A549 (cell line): ENCODE measurements around the gene PEAK3.
A peak's percentile ranks its signal among the peaks of the same experiment; 100 is the strongest.

Experiments used
- RARB ChIP-seq: fragments of 250-450 bp; sonication (Bioruptor Pico); IDR thresholded peaks from 2 replicates; pipeline ENCODE4 v1.8.0; 2021; ENCODE audit warnings: mild to moderate bottlenecking, moderate library complexity
- SMC3 ChIP-seq: fragments of >200 bp; sonication (Bioruptor Twin); formaldehyde crosslinking; IDR thresholded peaks from 3 replicates; pipeline ENCODE4 v1.6.1; 2018; ENCODE audit warnings: inconsistent platforms
- SREBF2 ChIP-seq: fragments of 450-650 bp; IDR thresholded peaks from 2 replicates; pipeline ENCODE4 v1.6.1; 2014; ENCODE audit warnings: mild to moderate bottlenecking, moderate library complexity
- TF ChIP-seq, protein P1 (sequence below): fragments of >200 bp; sonication (Bioruptor Twin); formaldehyde crosslinking; IDR thresholded peaks from 3 replicates; pipeline ENCODE4 v1.5.1; 2016
- TF ChIP-seq, protein P2 (sequence below): fragments of 200-600 bp; sonication (generic); IDR thresholded peaks from 2 replicates; pipeline ENCODE4 v1.6.1; 2016; ENCODE audit warnings: antibody characterized with exemption, mild to moderate bottlenecking, moderate library complexity

DNA sequence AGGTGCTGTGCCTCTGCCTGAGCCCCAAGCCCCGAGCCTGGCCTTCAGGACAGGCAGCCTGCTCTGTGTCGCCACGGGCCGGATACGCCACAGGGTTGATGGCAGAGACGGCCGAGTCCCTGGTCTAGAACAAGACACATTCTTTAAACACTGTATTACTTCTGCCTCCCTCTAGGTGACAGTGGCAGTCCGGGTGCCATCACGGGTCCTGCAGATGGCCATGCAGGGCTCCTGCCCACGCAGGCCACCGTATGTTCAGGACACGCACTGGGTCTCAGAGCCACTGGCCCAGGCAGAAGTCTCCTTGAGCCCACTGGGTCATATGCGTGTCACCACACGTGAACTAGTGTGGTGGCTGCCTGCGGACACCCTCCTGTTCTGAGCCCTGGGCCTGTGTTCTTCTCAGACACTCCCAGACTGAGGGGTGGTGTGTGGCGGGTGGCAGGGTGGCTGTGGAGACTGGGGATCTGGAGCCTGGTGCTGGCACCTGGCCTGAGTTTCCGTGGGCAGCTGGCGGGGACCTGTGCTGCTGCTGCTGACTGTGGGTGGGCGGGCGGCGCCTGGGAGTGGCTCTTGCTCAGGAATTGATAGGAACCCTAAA is 50.3 kb downstream of the PEAK3 start:
- TF ChIP-seq, protein P1, sequence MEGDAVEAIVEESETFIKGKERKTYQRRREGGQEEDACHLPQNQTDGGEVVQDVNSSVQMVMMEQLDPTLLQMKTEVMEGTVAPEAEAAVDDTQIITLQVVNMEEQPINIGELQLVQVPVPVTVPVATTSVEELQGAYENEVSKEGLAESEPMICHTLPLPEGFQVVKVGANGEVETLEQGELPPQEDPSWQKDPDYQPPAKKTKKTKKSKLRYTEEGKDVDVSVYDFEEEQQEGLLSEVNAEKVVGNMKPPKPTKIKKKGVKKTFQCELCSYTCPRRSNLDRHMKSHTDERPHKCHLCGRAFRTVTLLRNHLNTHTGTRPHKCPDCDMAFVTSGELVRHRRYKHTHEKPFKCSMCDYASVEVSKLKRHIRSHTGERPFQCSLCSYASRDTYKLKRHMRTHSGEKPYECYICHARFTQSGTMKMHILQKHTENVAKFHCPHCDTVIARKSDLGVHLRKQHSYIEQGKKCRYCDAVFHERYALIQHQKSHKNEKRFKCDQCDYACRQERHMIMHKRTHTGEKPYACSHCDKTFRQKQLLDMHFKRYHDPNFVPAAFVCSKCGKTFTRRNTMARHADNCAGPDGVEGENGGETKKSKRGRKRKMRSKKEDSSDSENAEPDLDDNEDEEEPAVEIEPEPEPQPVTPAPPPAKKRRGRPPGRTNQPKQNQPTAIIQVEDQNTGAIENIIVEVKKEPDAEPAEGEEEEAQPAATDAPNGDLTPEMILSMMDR: 0 out of 3 replicates have a peak, but pooled peaks have one; percentile 8
- TF ChIP-seq, protein P2, sequence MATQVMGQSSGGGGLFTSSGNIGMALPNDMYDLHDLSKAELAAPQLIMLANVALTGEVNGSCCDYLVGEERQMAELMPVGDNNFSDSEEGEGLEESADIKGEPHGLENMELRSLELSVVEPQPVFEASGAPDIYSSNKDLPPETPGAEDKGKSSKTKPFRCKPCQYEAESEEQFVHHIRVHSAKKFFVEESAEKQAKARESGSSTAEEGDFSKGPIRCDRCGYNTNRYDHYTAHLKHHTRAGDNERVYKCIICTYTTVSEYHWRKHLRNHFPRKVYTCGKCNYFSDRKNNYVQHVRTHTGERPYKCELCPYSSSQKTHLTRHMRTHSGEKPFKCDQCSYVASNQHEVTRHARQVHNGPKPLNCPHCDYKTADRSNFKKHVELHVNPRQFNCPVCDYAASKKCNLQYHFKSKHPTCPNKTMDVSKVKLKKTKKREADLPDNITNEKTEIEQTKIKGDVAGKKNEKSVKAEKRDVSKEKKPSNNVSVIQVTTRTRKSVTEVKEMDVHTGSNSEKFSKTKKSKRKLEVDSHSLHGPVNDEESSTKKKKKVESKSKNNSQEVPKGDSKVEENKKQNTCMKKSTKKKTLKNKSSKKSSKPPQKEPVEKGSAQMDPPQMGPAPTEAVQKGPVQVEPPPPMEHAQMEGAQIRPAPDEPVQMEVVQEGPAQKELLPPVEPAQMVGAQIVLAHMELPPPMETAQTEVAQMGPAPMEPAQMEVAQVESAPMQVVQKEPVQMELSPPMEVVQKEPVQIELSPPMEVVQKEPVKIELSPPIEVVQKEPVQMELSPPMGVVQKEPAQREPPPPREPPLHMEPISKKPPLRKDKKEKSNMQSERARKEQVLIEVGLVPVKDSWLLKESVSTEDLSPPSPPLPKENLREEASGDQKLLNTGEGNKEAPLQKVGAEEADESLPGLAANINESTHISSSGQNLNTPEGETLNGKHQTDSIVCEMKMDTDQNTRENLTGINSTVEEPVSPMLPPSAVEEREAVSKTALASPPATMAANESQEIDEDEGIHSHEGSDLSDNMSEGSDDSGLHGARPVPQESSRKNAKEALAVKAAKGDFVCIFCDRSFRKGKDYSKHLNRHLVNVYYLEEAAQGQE: no peak
- no peak for TF ChIP-seq SMC3
- TF ChIP-seq SREBF2: no peak
- TF ChIP-seq RARB (CRISPR knock-in tag): no peak
